Panc1 (cell line): ENCODE results near the gene WDR6. TPM values are rescaled to one million over a fixed set of nuclear protein-coding genes. Genes with fewer than 3 reads are reported as not detected.

Experiments used
- ATAC-seq: fragments of 200-7000 bp; cut with Tn5 transposase; 2 replicates; pipeline ENCODE4 v1.9.1; 2020; ENCODE audit warnings: mild to moderate bottlenecking, moderate library complexity
- BruUV-seq: library from RNA; stranded (reverse); fragments of 400-500 nt; replicated peaks from 2 replicates; lab custom pipeline; 2021; lab: Mats Ljungman, UMichigan
- CTCF ChIA-PET: fragments of 300-600 bp; sonication (Branson Sonifier 250); formaldehyde crosslinking; loops from one replicate; lab custom pipeline; 2022; ENCODE audit warnings: antibody characterized with exemption; lab: Charles Lee
- POLR2A ChIA-PET: fragments of 300-600 bp; sonication (Branson Sonifier 250); formaldehyde crosslinking; loops from one replicate; lab custom pipeline; 2022; ENCODE audit warnings: antibody characterized with exemption; lab: Charles Lee
- DNase-seq: peaks from one replicate; pipeline ENCODE4 v3.0.0-alpha.2; 2010; ENCODE audit warnings: low read depth, low spot score
- H3K27ac ChIP-seq: 2 replicates; pipeline ENCODE4 v1.5.1; 2011; ENCODE audit warnings: mild to moderate bottlenecking, low read length, inconsistent platforms
- H3K27me3 ChIP-seq: fragments of 200-500 bp; sonication (Bioruptor generic); 2 replicates; pipeline ENCODE4 v1.6.0; 2014; ENCODE audit warnings: low read length, inconsistent platforms; ENCODE audit not compliant: control insufficient read depth, insufficient read depth
- H3K36me3 ChIP-seq: fragments of 200-500 bp; sonication (Bioruptor generic); 2 replicates; pipeline ENCODE4 v1.5.1; 2014; ENCODE audit warnings: inconsistent platforms, mild to moderate bottlenecking, low read length, moderate library complexity; ENCODE audit not compliant: control insufficient read depth, insufficient read depth
- H3K4me1 ChIP-seq: 2 replicates; pipeline ENCODE4 v1.5.1; 2011; ENCODE audit warnings: inconsistent platforms, mild to moderate bottlenecking, low read length, moderate library complexity; ENCODE audit not compliant: control insufficient read depth, insufficient read depth
- H3K4me3 ChIP-seq, 2 experiments: 2 replicates each; pipeline ENCODE4 v1.5.1; 2011 to 2012; ENCODE audit warnings: low read depth in 2 of 2, low read length in 2 of 2, mild to moderate bottlenecking in 2 of 2, inconsistent platforms in 1 of 2, moderate library complexity in 1 of 2
- H3K9me3 ChIP-seq: fragments of 200-500 bp; sonication (Bioruptor generic); 2 replicates; pipeline ENCODE4 v1.5.1; 2014; ENCODE audit warnings: low read depth, mild to moderate bottlenecking, inconsistent platforms, low read length, moderate library complexity; ENCODE audit not compliant: control insufficient read depth, insufficient read depth
- CTCF ChIP-seq: fragments of 450-650 bp; IDR thresholded peaks from 2 replicates; pipeline ENCODE4 v1.5.1; 2017; ENCODE audit warnings: mild to moderate bottlenecking
- POLR2AphosphoS5 ChIP-seq: IDR thresholded peaks from 2 replicates; pipeline ENCODE4 v1.6.1; 2012; ENCODE audit warnings: mild to moderate bottlenecking, low read depth, low read length, moderate library complexity
- REST ChIP-seq, 2 experiments: IDR thresholded peaks; 2 replicates each; pipeline ENCODE4 v1.6.1; 2011 to 2012; ENCODE audit warnings: low read depth in 2 of 2, control low read depth in 1 of 2, low read length in 1 of 2, mild to moderate bottlenecking in 1 of 2, moderate library complexity in 1 of 2; ENCODE audit not compliant: insufficient read depth in 1 of 2
- SIN3A ChIP-seq: IDR thresholded peaks from 2 replicates; pipeline ENCODE4 v1.6.1; 2012; ENCODE audit warnings: low read depth, mild to moderate bottlenecking, low read length, moderate library complexity, borderline replicate concordance; ENCODE audit not compliant: insufficient read depth
- TCF7L2 ChIP-seq: IDR thresholded peaks from 2 replicates; pipeline ENCODE4 v1.6.1; 2011; ENCODE audit warnings: mild to moderate bottlenecking, low read depth, low read length, inconsistent platforms
- in situ Hi-C: cut with HindIII; loops from 2 replicates; pipeline ENCODE4 v1.10.0; 2016; ENCODE audit warnings: low sequenced_read_pairs, low pct_unique_long_range_greater_than_20kb
- intact Hi-C: fragments of 100-400 bp; cut with micrococcal nuclease; formaldehyde crosslinking; loops from one replicate; pipeline ENCODE4 v1.10.0; 2022; ENCODE audit not compliant: unreplicated experiment
- total RNA-seq: library from RNA; stranded (reverse); gene quantifications from one replicate; pipeline ENCODE4 v1.2.1, GENCODE V29; 2021; ENCODE audit not compliant: unreplicated experiment

WDR6 gene
- total RNA-seq, 1 experiment from 2014 or later = 142 TPM

GRCh38 chr3:49021813-49022687 is 14.9 kb downstream of the WDR6 start, which contains the start of gene NDUFAF3:
Gene NDUFAF3, plus strand, starts transcription at chr3:49022121. Its CDS starts 24 bp downstream, at chr3:49022145.
- POLR2A ChIA-PET = interaction anchor here (0.5 to 1.1 kb wide), 4 partner anchors 34 to 400 kb away, joined by 5 to 11 read pairs (median 8); partner anchors contain the start of gene TMEM89
- in situ Hi-C loops = no loop called here

More at GRCh38 chr3:49021813-49022687, 14.9 kb downstream of the WDR6 start, which contains the start of gene NDUFAF3:
- TF ChIP-seq POLR2AphosphoS5 (peak; percentile 11), CTCF (peak; percentile 92), REST (IDR thresholded peaks at IDR 0.05; ENCODE audit: insufficient read depth in 1 of 2, low read depth in 2 of 2, low read length in 1 of 2) (no peak), TCF7L2 (0 out of 2 replicates have a peak, but pooled peaks have one; percentile 21), SIN3A (no peak)
- intact Hi-C loops = no loop called here
- ATAC-seq (peak; percentile 66), DNase-seq (no peak)
- Histone ChIP-seq H3K27ac (peak within 1 kb of the TSS; percentile 97), H3K9me3 (no peaks in the 10 kb centered on the region), H3K4me3 (peak within 1 kb of the TSS; percentile 71 to 90), H3K27me3 (no peaks in the 10 kb centered on the region), H3K36me3 (peaks cover 9% of the 10 kb centered on the region), H3K4me1 (peaks cover 26% of the 10 kb centered on the region)
- CTCF ChIA-PET = interaction anchor here (1.5 kb wide), 1 partner anchor 34 kb away, joined by 4 read pairs; no protein-coding TSS in a partner anchor
- no TSS peak for BruUV-seq
